Measurements from ENCODE around the gene ADIPOQ.
A peak's percentile ranks its signal among the peaks of the same experiment; 100 is the strongest.
"Not testable (repeated sequence)": the region's sequence is repeated elsewhere in the genome, so short reads cannot be mapped to it uniquely, and the experiment has no call there.

ADIPOQ gene

DNA sequence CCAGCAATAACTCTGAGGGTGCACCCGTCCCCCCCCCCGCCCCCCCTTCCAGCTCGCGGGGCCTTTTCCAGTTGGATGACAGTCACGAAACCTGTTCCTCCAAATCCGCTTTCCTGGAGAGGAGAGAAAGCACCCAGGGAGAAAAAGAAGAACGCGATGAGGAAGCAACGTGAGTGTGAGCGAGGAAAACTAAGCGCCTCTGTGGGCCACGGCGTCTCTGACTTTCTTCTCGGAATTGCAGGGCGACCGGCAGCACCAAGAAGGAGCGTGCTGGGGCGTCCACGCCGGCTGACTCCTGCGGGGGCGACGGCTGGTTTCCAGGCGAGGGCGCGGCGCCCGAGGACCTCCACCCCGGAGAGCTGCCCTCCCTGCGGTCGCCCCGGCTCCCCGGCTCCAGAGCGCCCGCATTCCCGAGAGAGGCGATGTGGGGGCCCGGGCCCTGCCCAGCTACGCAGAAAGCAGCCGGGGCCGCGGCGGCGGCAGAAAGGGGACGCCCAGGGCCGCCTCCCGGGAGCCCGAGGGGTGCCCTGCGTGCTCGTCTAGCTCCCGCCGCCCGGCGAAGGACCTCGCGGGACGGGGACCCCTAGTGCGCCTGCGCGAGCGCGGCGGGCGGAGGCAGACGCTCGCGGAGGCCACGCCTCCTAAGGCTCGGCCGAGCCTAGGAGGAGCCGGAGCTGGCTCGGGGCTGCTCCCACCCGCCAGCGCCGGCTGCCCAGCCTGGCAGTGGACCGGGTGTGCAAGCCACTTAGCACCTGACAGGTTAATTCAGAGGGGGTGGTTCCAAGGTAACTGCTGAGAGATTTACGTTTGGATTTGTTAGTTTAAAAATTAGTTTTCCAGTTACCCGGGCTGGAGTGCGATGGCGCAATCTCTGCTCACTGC lies 15.3 kb upstream of the ADIPOQ start:
- peak; percentile 87 to 88 for DNase-seq

- DNase-seq, result no peak
Observed at GRCh38 chr3:186828340-186828739, 14.2 kb upstream of the ADIPOQ start.

DNA sequence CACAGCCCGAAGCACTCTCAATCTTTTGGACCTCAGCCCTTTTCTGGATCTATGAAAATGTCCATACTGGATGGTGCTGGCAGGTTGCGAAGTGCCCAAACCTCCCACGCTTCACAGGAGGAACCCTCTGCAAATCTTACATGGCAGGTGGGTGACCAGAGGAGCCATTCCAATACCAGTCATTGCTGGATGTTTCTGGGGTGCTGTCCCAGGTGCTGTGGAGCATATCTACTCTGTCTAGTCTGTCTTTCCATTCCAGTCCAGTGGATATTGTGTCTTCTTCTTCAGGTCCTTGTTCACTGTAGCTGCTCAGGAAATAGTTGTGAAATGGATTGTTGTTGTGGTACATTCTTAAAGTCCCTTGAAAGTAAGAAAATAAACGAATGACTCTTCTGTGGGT lies 10.7 kb upstream of the ADIPOQ start:
- DNase-seq, result no peak

DNA sequence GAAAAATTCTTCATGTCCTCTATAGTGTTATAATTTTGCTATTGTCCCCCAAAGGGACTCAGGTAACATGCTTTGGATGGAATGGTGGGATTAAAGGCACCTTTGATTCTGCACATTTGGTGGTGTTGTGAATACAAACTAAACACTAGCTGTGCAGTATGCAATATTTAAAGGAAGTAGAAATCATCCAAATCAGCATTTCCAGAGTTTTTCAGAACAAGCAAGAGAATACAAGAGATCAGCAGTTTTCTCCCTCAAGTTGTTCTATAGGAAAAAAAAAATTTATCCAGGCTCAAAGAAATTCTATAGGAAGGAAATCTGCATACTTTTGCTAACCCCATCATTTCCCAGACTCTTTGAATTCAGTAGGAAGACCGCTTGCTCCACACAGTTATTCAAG lies 10.2 kb upstream of the ADIPOQ start:
- DNase-seq, result no peak

DNA sequence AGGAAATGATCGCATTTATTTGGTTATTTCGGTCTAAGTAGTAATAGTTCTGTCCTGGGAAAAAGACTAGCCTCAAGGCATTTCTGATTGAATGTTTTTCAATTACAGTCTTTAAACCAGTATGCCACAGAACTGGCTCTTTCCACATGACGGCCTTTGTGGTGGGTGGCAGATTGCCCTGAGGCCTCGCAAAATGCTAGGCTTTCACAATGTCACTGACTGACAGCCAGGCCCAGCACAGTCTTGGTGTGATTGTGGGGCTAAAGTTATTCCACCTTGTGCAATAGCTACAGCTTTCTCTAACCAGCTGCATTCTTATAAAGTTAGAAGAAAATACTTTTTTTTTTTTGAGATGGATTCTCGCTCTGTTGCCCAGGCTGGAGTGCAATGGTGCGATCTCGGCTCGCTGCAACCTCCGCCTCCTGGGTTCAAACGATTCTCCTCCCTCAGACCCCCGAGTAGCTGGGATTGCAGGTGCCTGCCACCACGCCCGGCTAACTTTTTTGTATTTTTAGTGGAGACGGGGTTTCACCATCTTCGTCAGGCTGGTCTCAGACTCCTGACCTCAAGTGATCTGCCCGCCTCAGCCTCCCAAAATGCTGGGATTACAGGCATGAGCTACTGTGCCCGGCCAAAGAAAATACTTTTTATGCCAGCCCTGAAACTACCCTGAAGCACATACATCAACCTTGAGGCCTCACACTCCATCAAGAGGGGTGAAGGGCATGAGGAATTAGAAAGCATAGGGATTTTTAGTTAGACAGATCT lies 2.5 kb upstream of the ADIPOQ start:
- no peak for DNase-seq

GRCh38 chr3:186841620-186842019 lies 890 bp upstream of the ADIPOQ start:
- DNase-seq, result no peak

GRCh38 chr3:186843039-186843432 lies 526 bp downstream of the ADIPOQ start:
- no peak for DNase-seq

GRCh38 chr3:186844908-186845307 lies 2.4 kb downstream of the ADIPOQ start:
- no peak for DNase-seq

- no peak for DNase-seq
Observed at GRCh38 chr3:186845756-186846155, 3.2 kb downstream of the ADIPOQ start.

DNA sequence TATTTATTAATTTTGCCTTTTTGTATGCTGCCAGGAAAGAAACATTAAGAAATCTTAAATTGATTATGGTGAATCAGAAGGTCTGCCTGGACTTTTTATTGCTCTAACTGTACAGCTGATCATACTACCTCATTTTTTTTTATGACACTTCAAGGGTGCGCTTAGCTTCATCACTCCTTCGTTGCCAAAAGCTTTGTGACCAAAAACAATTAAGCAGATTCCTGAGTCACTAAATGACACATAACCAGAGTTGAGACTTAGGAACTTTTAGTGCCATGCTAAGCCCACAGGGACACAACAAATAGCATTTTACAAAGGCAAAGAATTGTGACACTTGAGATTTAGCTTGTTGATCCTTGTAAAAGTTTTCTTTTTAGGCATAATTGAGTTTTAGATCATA lies 4.9 kb downstream of the ADIPOQ start:
- no peak for DNase-seq

GRCh38 chr3:186849374-186849975 lies 7.0 kb downstream of the ADIPOQ start:
- peak; percentile 28 to 77 for DNase-seq

GRCh38 chr3:186851835-186852234 lies 9.3 kb downstream of the ADIPOQ start:
- not testable (repeated sequence) for DNase-seq

DNA sequence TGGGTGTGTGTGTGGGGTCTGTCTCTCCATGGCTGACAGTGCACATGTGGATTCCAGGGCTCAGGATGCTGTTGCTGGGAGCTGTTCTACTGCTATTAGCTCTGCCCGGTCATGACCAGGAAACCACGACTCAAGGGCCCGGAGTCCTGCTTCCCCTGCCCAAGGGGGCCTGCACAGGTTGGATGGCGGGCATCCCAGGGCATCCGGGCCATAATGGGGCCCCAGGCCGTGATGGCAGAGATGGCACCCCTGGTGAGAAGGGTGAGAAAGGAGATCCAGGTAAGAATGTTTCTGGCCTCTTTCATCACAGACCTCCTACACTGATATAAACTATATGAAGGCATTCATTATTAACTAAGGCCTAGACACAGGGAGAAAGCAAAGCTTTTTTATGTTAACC lies 10.5 kb downstream of the ADIPOQ start:
- DNase-seq, result no peak

- no peak for DNase-seq
Observed at GRCh38 chr3:186854146-186854545, 11.6 kb downstream of the ADIPOQ start.

DNA sequence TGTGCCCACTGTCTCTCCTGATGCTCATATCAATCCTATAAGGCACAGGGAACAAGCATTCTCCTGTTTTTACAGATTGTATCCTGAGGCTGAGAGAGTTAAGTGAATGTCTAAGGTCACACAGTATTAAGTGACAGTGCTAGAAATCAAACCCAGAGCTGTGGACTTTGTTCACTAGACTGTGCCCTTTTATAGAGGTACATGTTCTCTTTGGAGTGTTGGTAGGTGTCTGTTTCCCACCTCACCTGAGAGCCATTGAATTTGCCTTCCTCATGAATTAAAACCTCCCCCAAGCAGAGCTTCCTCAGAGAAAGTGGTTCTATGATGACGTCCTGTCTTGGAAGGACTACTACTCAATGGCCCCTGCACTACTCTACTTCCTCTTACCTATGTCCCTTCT lies 12.4 kb downstream of the ADIPOQ start:
- DNase-seq, result no peak

DNA sequence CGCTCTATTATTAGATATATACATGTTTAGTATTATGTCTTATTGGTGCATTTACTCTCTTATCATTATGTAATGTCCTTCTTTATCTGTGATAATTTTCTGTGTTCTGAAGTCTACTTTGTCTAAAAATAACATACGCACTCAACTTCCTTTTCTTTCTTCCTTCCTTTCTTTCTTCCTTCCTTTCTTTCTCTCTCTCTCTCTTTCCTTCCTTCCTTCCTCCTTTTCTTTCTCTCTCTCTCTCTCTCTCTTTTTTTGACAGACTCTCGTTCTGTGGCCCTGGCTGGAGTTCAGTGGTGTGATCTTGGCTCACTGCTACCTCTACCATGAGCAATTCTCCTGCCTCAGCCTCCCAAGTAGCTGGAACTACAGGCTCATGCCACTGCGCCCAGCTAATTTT lies 15.2 kb downstream of the ADIPOQ start:
- no peak for DNase-seq

- DNase-seq, result not testable (repeated sequence)
Observed at GRCh38 chr3:186865215-186865853, 22.8 kb downstream of the ADIPOQ start.

GRCh38 chr3:186866095-186866494 lies 23.6 kb downstream of the ADIPOQ start:
- DNase-seq, result not testable (repeated sequence)

DNA sequence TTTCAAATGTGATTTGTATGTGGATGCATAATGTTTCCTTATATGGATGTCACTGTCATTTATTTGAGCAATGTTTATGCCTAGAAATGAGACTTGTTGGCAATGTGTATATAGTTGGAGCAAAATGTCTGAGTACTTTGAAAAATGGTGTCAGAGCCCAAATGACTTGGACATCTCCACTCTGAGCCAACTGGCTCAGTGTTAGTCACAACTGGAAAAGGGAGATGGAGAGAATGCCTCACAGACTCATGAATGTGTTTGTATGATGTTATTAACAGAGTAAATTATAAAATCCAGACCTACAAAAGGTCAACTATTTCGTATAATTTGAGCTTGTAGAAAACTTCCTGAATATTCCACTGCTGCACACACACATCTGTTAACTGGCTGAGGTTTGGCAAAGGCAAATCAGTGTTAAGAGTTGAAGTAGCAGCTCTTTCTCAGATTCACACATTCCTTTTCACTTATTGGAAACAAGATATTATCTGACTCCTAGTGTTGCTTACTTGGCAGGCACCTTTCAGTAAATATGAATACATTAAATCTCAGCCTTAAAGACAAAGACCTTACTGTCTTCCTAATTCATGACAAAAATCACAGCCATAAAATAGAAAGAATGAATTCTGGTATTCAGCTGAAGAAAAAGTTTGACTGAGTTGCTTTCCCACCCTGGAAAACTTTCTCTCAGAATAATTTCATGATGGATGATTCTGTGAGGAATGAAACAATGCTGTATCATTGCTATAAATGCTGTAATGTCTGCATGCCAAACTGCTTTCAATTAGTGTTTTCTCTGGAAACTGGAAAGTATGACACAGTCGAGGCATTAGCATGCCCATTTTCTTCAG lies 27.0 kb downstream of the ADIPOQ start:
- DNase-seq, result no peak

GRCh38 chr3:186870421-186871201 lies 28.1 kb downstream of the ADIPOQ start:
- DNase-seq, result no peak

DNA sequence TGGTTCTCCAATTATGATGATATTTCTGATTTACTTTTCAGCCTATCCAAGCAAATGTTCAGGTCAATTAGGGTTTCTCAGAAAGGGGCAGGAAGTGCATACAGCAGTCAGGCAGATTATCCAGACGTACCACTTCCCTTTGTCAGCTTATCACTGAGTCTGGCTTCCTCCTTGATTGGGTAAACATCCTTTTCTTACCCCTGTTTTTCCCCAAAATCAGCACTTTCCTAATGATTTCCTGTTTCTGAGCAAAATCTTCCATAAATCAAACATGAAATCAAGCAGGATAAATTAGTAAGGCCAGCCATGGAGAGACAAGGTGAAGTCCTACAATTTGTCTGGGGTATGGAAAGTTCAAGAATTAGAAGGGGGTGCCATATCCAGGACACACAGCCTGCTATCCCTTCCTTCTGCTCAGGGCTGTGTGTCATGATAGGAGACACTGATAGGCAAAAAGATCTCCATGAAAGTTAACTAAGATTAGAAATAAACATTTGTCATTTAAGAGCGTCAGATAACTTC lies 29.0 kb downstream of the ADIPOQ start:
- DNase-seq, result peak; percentile 24 to 51
